GM21723 (cell line): ENCODE results near the gene NUB1.

Experiments used
- ATAC-seq: cut with Tn5 transposase; IDR thresholded peaks from one replicate; pipeline ENCODE4 v1.9.1; 2021; ENCODE audit warnings: mild to moderate bottlenecking, moderate library complexity; ENCODE audit not compliant: unreplicated experiment

The NUB1 gene

DNA sequence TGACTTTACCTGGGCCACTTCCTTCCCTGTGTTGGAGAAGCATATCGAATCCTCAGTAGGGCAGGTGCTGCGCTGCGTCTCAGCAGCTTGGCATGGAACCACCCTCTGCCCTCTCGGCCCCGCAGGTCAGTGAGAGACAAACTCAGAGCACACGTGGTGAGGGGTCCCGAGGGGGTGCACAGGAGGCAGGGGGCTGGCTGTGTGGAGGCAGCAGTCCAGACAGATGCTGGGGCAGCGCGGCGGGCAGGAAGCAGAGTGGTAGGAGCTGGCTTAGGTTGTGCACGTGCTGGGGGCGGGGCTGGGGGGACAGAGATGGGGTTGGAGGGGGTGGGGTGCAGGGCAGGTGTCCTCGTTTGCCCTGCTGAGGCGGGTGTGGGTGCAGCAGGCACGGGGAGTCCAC is 33.1 kb downstream of the NUB1 start:
- ATAC-seq = no peak

DNA sequence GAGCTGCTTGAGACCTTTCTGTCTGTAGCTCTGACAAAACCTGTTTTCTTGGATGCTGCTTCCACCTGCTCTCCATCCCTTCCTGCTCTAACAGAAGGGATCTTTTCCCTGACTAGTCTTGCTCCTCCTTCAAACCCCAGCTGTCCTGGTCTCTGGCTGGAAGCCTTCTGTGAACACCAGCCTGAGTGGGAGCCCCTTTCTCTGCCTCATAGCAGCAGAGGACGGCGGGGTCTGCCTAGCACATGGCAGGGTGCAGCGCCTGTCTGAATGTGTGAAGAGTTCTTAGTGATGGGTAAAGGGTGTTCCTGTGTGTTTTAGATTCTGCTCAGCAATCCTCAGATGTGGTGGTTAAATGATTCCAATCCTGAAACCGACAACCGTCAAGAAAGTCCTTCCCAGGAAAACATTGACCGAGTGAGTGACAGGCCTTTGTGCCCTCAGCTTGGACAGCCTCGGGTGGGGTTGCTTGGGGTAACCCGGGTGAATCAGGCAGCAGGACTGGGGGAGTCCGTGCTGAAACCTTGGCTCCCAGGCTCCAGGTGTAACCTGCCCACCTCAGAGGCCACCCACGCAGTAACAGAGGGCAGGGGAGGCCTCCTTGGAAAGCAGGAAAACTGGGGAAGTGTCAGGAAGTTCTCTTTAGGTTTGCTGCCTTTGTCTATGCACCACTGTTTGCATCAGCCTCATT is 34.1 kb downstream of the NUB1 start:
- ATAC-seq = no peak

- ATAC-seq = no peak
These were observed 34.7 kb downstream of the NUB1 start for GRCh38 chr7:151376218-151376902.

DNA sequence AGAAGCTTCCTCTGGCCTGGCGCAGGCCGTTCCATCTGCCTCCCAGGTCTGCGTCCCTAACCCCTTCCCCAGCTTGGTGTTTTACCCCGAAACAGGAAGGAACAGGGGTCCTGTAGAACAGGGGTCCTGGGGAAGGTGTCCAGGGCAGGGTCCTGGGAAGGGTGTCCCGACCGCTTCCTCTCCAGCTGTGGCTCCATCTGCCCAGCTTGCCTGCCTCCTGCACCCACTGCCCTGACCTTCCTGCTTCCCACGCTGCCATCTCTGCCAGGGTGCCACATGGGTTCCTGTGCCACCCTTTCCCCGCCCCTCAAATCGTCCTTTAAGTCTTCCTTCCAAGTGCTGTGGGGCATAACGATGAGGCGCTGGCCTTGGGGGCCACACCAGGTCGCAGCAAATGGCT is 35.8 kb downstream of the NUB1 start:
- no peak for ATAC-seq

GRCh38 chr7:151378011-151378410 is 36.4 kb downstream of the NUB1 start:
- ATAC-seq = no peak

GRCh38 chr7:151378496-151379192 is 37.0 kb downstream of the NUB1 start:
- no peak for ATAC-seq

- ATAC-seq = no peak
These were observed 37.5 kb downstream of the NUB1 start for GRCh38 chr7:151379193-151379520.

DNA sequence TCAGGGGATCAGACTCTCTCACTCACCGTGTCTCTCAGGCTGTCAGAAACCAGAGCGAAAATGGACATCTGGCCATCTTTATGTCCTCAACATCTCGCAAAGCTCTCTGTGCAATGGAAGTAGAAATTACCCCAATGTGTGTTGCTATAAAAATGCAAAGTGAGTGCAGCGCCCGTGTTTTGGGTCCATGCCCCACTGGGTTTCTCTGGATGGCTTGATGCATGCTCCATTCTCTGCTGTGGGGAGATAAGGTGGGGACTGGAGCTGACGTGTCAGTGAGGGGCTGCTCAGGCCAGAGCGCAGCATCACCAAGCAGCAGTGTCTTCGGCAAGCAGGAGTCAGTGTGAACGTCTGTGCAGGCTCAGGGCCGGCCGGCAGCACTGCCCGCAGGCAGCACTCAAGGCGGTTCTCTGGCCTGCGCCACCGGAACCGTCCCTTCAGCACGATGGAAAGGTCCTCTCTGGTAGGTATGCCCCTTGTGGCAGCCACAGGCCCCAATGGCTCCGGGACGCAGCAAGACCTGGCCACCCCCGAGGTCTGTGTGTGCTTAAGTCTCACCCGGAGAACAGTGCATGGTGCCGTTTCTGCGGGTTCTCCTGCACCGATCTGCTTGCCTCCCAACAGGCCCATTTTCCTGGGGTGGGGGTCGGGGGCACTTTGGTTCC is 38.1 kb downstream of the NUB1 start:
- ATAC-seq = no peak

- no peak for ATAC-seq
These were observed 38.8 kb downstream of the NUB1 start for GRCh38 chr7:151380199-151381097.

DNA sequence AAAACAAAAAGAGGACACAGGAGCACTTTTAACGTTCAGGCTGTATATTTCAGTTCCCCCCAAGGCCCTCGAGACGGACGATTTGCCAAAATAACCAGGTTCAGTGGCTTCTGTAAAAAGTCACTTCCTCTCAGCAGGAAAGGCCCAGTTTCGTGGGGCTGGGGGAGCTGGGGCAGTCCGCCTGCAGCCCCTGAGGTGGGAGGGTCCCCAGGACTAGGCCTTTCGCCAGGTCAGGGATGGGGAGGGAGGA is 39.4 kb downstream of the NUB1 start:
- no peak for ATAC-seq

DNA sequence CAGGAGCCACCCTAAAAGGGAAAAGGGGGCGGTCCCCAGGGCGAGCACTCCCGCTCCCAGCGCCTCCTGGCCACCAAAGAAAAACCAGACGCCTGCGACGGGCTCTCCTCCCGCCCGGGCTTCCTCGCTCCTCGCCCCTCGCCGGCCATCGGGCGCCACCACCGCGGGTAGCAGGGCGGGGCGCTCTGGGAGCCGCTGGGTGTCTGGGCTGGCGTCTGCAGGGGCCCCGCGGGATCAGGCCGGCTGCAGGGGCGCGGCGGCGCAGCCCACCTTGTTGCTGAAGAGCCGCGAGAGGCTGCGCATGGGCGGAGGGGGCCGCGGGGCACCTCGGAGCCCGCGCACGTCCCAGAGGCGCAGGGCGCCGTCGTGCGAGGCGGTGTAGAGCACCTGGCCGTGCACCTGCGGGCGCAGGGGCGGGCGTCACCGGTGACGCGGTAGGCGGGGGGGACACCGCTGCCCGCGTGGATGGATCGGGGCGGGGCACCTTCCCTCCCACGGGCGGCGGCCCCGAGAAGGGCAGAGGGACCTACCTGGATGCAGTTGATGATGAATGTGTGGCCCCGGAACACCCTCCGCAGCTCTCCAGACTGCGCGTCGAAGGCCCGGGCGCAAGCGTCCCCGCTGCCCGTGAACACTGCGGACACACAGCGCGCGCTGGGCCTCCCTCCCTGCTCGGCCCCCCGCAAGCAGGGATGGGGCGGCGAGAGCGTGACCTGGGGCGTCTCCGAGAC is 39.9 kb downstream of the NUB1 start:
- ATAC-seq = no peak

GRCh38 chr7:151382079-151382885 is 40.7 kb downstream of the NUB1 start:
- ATAC-seq = no peak

DNA sequence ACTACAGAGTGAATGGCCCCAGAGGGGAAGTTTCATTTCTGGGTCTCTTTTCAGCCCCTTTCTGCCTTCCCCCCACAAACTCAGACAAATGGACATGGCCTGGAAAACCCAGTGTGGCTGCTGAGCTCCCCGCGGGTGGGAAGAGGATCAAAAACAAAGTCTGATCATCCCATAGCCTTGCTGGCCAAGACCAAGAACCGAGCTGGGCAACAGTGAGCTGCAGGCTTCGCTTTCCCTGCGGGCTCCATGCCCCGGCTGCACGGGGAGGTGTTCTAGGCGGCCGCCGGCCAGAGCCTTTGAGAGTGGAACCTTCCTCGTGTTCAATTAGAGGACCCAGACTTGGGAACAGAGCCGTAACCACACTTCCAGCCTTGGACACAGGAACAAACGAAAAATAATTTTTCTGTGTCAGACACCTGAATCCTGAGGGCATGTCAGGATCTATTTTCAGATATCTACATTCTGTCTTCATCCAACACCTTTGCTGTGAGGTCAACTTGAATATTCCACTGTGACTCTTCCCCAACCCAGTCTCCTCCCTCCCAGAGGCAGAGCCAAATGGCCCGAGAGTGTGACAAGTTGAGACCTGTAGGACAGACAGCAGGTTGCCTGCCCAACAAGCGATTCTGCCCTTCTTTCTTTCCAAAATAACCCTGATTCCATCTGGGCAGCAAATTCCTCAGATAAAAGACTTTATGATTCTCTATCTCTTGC is 42.2 kb downstream of the NUB1 start:
- ATAC-seq = no peak

- ATAC-seq = no peak
These were observed 42.7 kb downstream of the NUB1 start for GRCh38 chr7:151384352-151384697.

- ATAC-seq = no peak
These were observed 43.4 kb downstream of the NUB1 start for GRCh38 chr7:151384776-151385625.

DNA sequence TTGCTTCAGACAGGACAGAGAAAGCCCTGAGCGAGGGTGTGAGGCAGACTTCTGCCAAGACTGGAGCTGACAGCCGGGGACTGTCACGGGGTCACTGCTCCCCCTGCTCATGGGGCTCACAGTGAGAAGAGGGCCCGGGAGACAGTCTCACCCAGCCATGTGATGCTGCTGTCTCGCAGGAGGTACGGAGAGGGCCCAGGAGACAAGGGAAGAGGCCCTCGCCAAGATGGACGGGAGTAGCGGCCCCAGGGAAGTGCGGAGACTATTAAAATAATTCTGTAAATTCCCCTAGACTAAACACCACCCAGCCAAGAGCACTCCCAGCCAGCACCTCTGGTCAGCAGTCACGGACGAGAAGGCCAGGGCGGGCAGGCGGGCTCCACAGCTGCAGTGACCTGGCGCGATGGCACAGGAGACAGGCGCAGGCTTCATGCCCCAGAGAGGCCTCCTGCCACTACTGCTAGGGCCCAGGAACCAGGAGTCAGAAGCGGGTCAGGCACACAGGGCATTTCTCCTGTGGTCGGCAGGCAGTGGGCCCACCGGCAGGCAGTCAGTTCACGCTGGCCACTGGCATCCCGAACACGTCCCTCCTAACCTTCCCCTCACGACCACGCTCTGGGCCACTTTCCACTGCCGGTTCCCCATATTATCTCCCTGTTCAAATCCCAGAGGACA is 44.2 kb downstream of the NUB1 start:
- ATAC-seq = no peak

DNA sequence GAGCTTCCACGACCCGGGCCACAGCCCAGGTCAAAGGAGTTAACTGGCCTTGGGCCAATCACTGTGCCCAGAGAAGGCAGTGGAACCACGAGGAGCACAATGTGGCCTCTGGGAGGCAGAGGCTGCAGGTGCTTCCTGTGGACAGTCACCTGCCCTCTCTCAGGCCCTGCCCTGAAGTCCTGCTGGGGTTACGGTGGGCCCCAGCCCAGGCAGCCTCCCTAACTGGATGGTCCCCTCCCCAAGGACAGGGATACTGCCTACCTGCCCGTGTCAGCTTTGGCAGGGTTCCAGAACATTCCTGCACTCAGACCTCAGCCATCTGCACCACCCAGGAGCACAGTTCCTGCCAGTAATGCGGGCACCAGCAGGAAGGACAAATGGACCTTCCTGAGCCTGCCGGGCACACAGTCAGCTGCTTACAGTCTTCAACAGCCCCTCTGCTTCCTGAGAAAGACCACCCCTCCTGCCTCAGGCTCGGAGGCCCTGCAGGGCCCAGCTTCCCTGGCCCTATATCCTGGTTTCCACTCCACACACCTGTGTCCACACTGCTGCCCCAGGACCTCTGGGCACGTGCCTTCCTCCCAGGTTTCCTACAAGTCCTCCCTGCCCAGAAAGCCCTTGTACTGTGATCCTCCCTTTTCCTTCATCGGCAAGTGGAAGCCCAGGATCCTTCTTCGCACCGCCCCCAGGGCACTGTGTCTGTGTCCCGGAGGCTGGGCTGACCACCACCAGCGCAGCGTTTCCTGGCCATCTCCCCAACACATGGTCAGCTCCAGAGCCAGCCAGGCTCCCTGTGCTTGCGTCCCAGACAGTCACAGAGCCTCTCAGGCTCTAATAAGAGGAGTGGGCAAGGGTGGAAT is 44.9 kb downstream of the NUB1 start:
- ATAC-seq = no peak
